Islet of Langerhans (tissue), 1 donor: ENCODE measurements around the gene CDC42EP1.

Experiments
- FAIRE-seq: peaks from one replicate; lab custom pipeline; 2011; peaks lifted over from hg19 to GRCh38; lab: Jason Lieb, UNC

The CDC42EP1 gene

DNA sequence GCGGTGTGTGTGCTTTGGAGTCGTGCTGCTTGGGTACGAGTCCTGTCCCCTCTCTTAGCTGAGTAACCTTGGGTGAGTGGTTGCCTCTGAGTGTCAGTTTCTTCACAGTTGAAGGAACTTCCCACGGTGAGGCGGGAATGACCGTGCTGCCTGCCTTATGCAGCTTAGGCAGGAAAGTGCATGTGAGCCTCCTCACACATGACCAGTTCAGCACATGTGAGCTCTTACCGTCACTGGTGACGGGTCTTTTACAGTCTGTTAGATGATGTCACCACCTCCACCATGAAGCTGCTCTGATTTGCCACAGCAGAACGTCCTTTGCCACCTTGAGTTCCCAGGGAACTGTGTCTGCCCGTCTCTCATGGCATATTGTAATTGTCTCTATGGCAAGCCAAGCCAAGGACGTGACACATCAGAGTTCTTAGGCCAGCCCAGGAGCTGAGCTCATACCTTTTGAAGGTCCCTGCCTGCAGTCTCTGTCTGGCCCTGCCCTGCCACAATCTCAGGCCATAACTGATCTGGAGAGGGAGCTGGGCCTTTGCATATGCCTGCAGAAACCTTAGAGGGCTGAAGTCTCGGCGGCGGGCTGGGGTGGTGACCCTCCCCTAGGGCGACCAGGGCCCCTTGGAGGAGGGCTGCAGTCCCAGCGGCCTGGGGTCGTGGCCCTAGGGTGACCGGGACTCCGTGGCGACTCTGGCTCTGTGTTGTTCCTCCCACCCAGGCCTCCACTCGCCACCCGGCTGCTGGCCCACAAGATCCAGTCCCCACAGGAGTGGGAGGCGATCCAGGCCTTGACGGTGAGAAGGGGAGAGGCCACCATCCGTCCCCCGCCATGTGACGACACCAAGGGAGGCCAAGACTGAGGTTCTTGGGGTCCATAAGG, 56.2 kb downstream of the CDC42EP1 start:
- FAIRE-seq, result no peak

- no peak for FAIRE-seq
Observed at GRCh38 chr22:37617431-37617830, 57.2 kb downstream of the CDC42EP1 start.

GRCh38 chr22:37618072-37618656, 57.9 kb downstream of the CDC42EP1 start:
- FAIRE-seq, result no peak

DNA sequence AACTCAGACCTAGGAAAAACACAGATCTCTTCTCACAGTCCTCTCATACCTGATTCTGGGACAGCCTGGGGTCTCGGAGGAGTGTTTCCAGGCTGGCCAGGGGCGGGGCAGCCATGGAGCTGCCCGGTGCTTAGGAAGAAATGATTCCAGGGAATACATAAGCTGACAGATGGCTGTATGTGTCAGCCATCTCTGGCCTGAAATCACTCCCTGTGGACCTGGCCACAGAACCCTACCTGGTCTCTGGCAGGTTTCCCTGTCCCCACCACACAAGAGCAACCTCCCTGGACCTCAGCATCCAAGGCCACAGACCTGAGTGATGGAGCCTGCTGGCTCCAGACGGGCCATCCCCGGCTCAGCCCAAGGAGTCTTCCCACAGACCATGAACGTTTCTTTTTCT, 58.4 kb downstream of the CDC42EP1 start:
- FAIRE-seq, result no peak
